OCI-LY7 (cell line): Measurements from ENCODE around the gene KHDRBS1. TPM values are rescaled to one million over a fixed set of nuclear protein-coding genes. Genes with fewer than 3 reads are reported as not detected.

Source experiments
- BruUV-seq: library from RNA; stranded (reverse); fragments of 400-500 nt; replicated peaks from 2 replicates; lab custom pipeline; 2021; lab: Mats Ljungman, UMichigan
- CTCF ChIA-PET: fragments of 300-600 bp; sonication (Branson Sonifier 250); formaldehyde crosslinking; loops from one replicate; lab custom pipeline; 2022; ENCODE audit warnings: antibody characterized with exemption; ENCODE audit not compliant: unreplicated experiment; lab: Charles Lee
- POLR2A ChIA-PET: fragments of 300-600 bp; sonication (Branson Sonifier 250); formaldehyde crosslinking; loops from one replicate; lab custom pipeline; 2022; ENCODE audit warnings: antibody characterized with exemption; lab: Charles Lee
- DNase-seq: peaks from one replicate; pipeline ENCODE4 v3.0.0-alpha.2; 2015; ENCODE audit warnings: low spot score
- H2AFZ ChIP-seq: fragments of 200-600 bp; sonication (generic), shearing (Covaris generic); 2 replicates; pipeline ENCODE4 v1.6.1; 2014; ENCODE audit warnings: mild to moderate bottlenecking, antibody characterized with exemption, low read length, moderate library complexity
- H3K27ac ChIP-seq: fragments of 200-600 bp; sonication (generic); 2 replicates; pipeline ENCODE4 v1.5.1; 2014; ENCODE audit warnings: mixed run types, low read depth, mild to moderate bottlenecking, moderate library complexity, low read length, inconsistent platforms; ENCODE audit not compliant: poor library complexity, severe bottlenecking
- H3K36me3 ChIP-seq: fragments of 200-600 bp; sonication (generic); 2 replicates; pipeline ENCODE4 v1.6.1; 2014; ENCODE audit warnings: mild to moderate bottlenecking, antibody characterized with exemption, low read length, moderate library complexity, mixed read lengths; ENCODE audit not compliant: insufficient read depth
- H3K4me1 ChIP-seq: fragments of 200-600 bp; sonication (generic); 2 replicates; pipeline ENCODE4 v1.5.1; 2014; ENCODE audit warnings: mild to moderate bottlenecking, low read length; ENCODE audit not compliant: insufficient read depth, poor library complexity, severe bottlenecking
- H3K4me2 ChIP-seq: fragments of 200-600 bp; sonication (generic); 2 replicates; pipeline ENCODE4 v1.6.1; 2014; ENCODE audit warnings: mild to moderate bottlenecking, low read length
- H3K4me3 ChIP-seq: fragments of 200-600 bp; sonication (generic); 2 replicates; pipeline ENCODE4 v1.5.1; 2014; ENCODE audit warnings: mild to moderate bottlenecking, low read depth, low read length; ENCODE audit not compliant: poor library complexity, severe bottlenecking
- H3K79me2 ChIP-seq: fragments of 200-600 bp; sonication (generic); 2 replicates; pipeline ENCODE4 v1.6.1; 2016; ENCODE audit warnings: low read depth, mild to moderate bottlenecking, low read length, moderate library complexity, mixed read lengths; ENCODE audit not compliant: insufficient read depth
- H3K9me2 ChIP-seq: fragments of 200-600 bp; sonication (generic); 2 replicates; pipeline ENCODE4 v1.6.1; 2016; ENCODE audit warnings: mild to moderate bottlenecking, low read length, mixed read lengths; ENCODE audit not compliant: insufficient read depth
- H3K9me3 ChIP-seq: fragments of 200-600 bp; sonication (generic); 2 replicates; pipeline ENCODE4 v1.6.1; 2014; ENCODE audit warnings: mild to moderate bottlenecking, mixed run types, low read length, mixed read lengths
- H4K20me1 ChIP-seq: fragments of 200-600 bp; sonication (generic); 2 replicates; pipeline ENCODE4 v1.6.1; 2014; ENCODE audit warnings: mild to moderate bottlenecking, antibody characterized with exemption, low read length, moderate library complexity, mixed read lengths; ENCODE audit not compliant: insufficient read depth
- EZH2phosphoT487 ChIP-seq: fragments of 200-600 bp; sonication (generic); IDR thresholded peaks from 2 replicates; pipeline ENCODE4 v1.6.1; 2018; ENCODE audit warnings: low read depth, borderline replicate concordance, mild to moderate bottlenecking, mixed run types, antibody characterized with exemption, low read length, moderate library complexity, mixed read lengths
- intact Hi-C: fragments of 100-400 bp; cut with micrococcal nuclease; formaldehyde crosslinking; loops from one replicate; pipeline ENCODE4 v1.10.0; 2022; ENCODE audit not compliant: unreplicated experiment
- total RNA-seq, 2 experiments: library from RNA; depleted of rRNA in 1 of 2; stranded (reverse); fragments of >200 nt in 1 of 2; shearing (Covaris generic) in 1 of 2; gene quantifications; 2 replicates each; pipeline ENCODE4 v1.2.3, GENCODE V29; 2014 to 2022
- TF ChIP-seq, protein P1 (sequence below): fragments of 200-600 bp; sonication (generic); conservative IDR thresholded peaks from 2 replicates; pipeline ENCODE4 v1.5.1; 2014; ENCODE audit warnings: mild to moderate bottlenecking, antibody characterized with exemption, low read length, moderate library complexity, mixed read lengths

The KHDRBS1 gene
- total RNA-seq, 2 experiments from 2014 or later: 87.7 to 200 TPM

DNA sequence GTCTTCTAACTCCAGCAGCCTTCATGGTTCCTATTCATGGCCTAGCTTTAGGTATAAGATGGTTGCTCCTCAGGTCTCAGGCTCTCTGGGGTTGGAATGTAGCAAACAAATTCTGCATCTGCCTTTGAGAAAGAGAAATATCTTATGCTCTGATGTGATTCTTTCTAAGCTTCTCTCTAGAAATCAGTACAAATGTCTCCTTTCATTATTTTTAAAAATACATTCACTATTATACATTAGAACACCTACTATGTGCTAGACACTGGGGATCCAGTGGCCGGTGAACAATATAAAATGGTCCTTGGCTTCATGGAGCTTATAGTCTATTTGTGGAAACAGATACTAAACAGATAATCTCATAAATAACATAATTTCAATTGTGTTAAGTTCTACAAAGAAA is 42.9 kb downstream of the KHDRBS1 start:
- CTCF ChIA-PET: no interaction called here

DNA sequence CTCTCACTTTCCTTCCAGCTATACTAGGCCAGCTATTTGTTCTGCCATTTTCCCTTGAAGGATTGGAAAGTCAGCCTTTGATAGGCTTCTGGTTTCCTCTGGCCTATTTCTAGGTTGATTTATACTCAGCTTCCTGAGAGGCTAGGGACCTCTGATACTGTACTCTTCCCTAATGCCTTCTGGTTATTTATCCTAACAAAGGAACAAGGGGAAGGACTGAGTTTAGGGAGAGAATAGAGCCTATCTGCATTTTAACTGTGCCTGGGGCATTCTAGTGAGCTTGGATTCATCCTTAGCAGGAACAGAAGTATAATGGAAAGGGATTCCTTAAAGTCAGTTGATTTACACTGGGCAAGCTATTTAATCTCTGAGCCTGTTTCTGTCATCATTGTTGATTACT is 47.2 kb downstream of the KHDRBS1 start:
- Histone ChIP-seq H3K9me2 (no peaks in the 10 kb centered on the region), H4K20me1 (no peaks in the 10 kb centered on the region), H3K4me1 (no peaks in the 10 kb centered on the region), H3K27ac (no peak overlapping the region), H3K36me3 (peaks cover 70% of the 10 kb centered on the region), H2AFZ (no peak overlapping the region), H3K4me3 (no peak overlapping the region), H3K4me2 (no peak overlapping the region), H3K79me2 (no peaks in the 10 kb centered on the region), H3K9me3 (no peaks in the 10 kb centered on the region)
- no peak for TF ChIP-seq EZH2phosphoT487
- TF ChIP-seq, protein P1, sequence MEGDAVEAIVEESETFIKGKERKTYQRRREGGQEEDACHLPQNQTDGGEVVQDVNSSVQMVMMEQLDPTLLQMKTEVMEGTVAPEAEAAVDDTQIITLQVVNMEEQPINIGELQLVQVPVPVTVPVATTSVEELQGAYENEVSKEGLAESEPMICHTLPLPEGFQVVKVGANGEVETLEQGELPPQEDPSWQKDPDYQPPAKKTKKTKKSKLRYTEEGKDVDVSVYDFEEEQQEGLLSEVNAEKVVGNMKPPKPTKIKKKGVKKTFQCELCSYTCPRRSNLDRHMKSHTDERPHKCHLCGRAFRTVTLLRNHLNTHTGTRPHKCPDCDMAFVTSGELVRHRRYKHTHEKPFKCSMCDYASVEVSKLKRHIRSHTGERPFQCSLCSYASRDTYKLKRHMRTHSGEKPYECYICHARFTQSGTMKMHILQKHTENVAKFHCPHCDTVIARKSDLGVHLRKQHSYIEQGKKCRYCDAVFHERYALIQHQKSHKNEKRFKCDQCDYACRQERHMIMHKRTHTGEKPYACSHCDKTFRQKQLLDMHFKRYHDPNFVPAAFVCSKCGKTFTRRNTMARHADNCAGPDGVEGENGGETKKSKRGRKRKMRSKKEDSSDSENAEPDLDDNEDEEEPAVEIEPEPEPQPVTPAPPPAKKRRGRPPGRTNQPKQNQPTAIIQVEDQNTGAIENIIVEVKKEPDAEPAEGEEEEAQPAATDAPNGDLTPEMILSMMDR: no peak
- ChIA-PET POLR2A (interaction anchor here (1.6 to 1.9 kb wide), 2 partner anchors 11 to 116 kb away, joined by 4 to 5 read pairs; no protein-coding TSS in a partner anchor), CTCF (no interaction called here)
- intact Hi-C loops: loop anchor here (10.0 kb wide), 1 partner anchor 246 kb away; the partner anchor contains the start of gene SPOCD1
- no peak for DNase-seq
- BruUV-seq: no TSS peak

More for the DNA sequence above, 42.9 kb downstream of the KHDRBS1 start:
- peaks cover 97% of the 10 kb centered on the region for H3K36me3 ChIP-seq
- no peak for TF ChIP-seq EZH2phosphoT487
- TF ChIP-seq, protein P1: no peak
- no peak overlapping the region for H3K4me3 ChIP-seq
- H4K20me1 ChIP-seq: no peaks in the 10 kb centered on the region
- no peak overlapping the region for H3K4me2 ChIP-seq
- H3K27ac ChIP-seq: no peak overlapping the region
- DNase-seq: no peak
- no peak overlapping the region for H2AFZ ChIP-seq
- no peaks in the 10 kb centered on the region for H3K9me3 ChIP-seq
- no TSS peak for BruUV-seq
- no peaks in the 10 kb centered on the region for H3K79me2 ChIP-seq
- POLR2A ChIA-PET: interaction anchor here (0.8 to 1.6 kb wide), 6 partner anchors 10 to 91 kb away, joined by 3 to 5 read pairs (median 4); no protein-coding TSS in a partner anchor
- no peaks in the 10 kb centered on the region for H3K4me1 ChIP-seq
- intact Hi-C loops: no loop called here
- no peaks in the 10 kb centered on the region for H3K9me2 ChIP-seq

DNA sequence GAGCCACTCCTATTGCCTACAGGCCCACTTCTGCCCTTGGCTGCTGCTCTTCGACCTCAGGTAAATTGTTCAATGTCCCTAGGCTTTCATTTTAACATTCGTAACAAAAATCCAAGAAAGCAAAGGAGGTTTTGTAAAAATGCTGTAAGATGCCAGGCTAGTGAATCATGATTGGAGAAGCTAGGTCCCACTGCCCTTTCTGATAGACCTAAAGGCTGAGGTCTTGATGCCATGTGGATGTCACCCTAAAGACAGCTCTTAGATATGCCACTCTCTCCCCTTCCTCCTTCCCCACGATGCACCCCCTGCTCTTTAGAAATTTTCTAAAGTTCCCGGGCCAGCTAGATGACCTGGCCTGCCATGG is 49.2 kb downstream of the KHDRBS1 start:
- Histone ChIP-seq H3K4me1 (peaks cover 6% of the 10 kb centered on the region), H3K79me2 (no peaks in the 10 kb centered on the region), H3K36me3 (peaks cover 53% of the 10 kb centered on the region), H3K27ac (no peak overlapping the region), H3K9me3 (no peaks in the 10 kb centered on the region), H3K4me3 (no peak overlapping the region), H3K4me2 (no peak overlapping the region), H3K9me2 (no peaks in the 10 kb centered on the region), H2AFZ (no peak overlapping the region), H4K20me1 (no peaks in the 10 kb centered on the region)
- CTCF ChIA-PET: interaction anchor here (1.1 kb wide), 1 partner anchor 24 kb away, joined by 4 read pairs; no protein-coding TSS in a partner anchor
- POLR2A ChIA-PET: interaction anchor here (0.6 to 2.3 kb wide), 5 partner anchors 11 to 902 kb away, joined by 3 to 8 read pairs (median 4); partner anchors contain the start of genes RNF19B and TMEM39B
- BruUV-seq: no TSS peak
- DNase-seq: no peak
- TF ChIP-seq EZH2phosphoT487: no peak
- TF ChIP-seq, protein P1: no peak
- intact Hi-C loops: loop anchor here (2.0 to 10.0 kb wide), 3 partner anchors 86 to 248 kb away; partner anchors contain the start of gene SPOCD1
